SU-DHL-6 (cell line): ENCODE measurements around the gene GPR35.

Experiments
- CTCF ChIP-seq: fragments of 200-600 bp; sonication (generic); IDR thresholded peaks from one replicate; pipeline ENCODE4 v1.5.1; 2017; ENCODE audit warnings: antibody characterized with exemption, mild to moderate bottlenecking, low read length, moderate library complexity; ENCODE audit not compliant: insufficient read depth, poor library complexity, severe bottlenecking
- EZH2phosphoT487 ChIP-seq: fragments of 200-600 bp; sonication (generic), shearing (Covaris generic); conservative IDR thresholded peaks from 2 replicates; pipeline ENCODE4 v1.6.1; 2018; ENCODE audit warnings: mild to moderate bottlenecking, antibody characterized with exemption, low read length, moderate library complexity, mixed read lengths

DNA sequence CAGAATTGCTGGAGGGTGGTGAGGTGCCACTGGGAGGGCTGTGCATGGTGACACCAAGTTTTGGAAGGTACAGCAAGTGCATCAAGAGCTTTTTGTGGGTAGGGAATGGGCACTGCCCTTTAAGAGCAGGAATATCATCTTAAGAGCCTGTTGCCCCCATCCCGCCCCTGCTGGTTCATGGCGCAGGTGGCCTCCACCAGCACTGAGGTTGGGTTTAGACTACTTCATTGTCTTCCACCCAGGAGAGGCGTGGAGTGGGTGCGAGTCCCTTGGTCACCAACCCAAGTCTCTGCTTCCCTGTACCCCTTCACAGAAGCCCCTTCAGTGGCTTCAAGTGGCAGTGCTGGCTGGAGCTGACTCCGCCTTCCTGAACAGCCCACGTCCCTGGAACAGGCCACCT, 49.2 kb upstream of the GPR35 start:
- no peak for TF ChIP-seq CTCF
- no peak for TF ChIP-seq EZH2phosphoT487
